HG03558 (cell line): ENCODE results near the gene TRABD2A.

Experiments
- ATAC-seq: cut with Tn5 transposase; IDR thresholded peaks from one replicate; pipeline ENCODE4 v1.9.1; 2021; ENCODE audit warnings: moderate number of reproducible peaks; ENCODE audit not compliant: unreplicated experiment; ENCODE audit errors: extremely low read depth

TRABD2A gene

DNA sequence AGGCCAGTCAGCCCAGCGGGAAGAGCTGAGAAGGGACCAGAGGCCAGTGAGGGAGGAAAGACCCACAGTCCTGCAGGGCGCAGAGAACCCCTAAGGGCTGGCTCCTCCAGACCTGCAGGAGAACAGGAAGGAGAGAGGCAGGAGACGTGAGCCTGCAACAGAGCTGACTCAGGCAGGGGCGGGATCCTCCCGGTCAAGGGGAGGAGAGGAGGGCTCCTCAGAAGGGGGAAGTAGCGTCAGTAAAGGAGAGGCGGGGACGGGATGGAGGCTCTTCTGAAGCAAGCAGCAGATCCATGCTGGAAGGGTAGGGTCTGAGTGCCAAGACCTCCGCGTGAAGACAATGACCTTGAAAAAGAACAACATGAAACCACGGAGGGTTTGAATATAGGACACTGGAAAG, 50.8 kb downstream of the TRABD2A start:
- no peak for ATAC-seq

- no peak for ATAC-seq
Observed at GRCh38 chr2:84829693-84830092, 51.2 kb downstream of the TRABD2A start.

DNA sequence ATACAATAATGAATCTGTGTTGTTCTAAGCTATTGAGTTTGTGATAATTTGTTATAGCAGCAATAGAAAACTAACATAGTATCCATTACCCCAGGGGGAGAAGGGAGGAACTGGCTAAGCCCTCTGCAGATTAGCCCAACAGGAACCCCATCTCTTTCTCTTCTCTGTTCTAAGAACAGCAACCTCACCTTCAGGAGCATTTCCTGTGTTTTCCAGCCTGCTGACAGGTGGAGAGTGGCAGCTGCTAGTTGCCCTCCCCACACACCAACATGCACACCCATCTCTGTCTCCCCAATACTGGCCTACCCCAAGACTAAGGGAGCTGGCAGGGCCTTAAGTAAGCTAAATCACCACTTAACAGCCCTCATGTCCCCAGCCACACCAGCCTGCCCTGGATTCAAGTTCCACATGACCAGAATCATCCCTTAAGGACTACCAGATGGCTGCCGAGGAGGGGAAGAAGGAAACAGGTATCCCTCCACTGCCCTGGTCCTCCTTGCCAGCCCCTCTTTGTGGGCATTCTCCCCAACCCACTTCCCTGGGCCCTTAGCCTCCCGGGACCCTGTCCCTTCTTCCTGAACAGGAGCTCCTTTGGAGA, 52.8 kb downstream of the TRABD2A start:
- ATAC-seq = no peak

GRCh38 chr2:84823788-84824187, 57.1 kb downstream of the TRABD2A start:
- ATAC-seq = no peak

GRCh38 chr2:84823229-84823628, 57.7 kb downstream of the TRABD2A start:
- no peak for ATAC-seq

GRCh38 chr2:84821806-84822205, 59.1 kb downstream of the TRABD2A start:
- ATAC-seq = no peak

- ATAC-seq = peak; percentile 92
Observed at GRCh38 chr2:84817239-84817655, 63.6 kb downstream of the TRABD2A start.

DNA sequence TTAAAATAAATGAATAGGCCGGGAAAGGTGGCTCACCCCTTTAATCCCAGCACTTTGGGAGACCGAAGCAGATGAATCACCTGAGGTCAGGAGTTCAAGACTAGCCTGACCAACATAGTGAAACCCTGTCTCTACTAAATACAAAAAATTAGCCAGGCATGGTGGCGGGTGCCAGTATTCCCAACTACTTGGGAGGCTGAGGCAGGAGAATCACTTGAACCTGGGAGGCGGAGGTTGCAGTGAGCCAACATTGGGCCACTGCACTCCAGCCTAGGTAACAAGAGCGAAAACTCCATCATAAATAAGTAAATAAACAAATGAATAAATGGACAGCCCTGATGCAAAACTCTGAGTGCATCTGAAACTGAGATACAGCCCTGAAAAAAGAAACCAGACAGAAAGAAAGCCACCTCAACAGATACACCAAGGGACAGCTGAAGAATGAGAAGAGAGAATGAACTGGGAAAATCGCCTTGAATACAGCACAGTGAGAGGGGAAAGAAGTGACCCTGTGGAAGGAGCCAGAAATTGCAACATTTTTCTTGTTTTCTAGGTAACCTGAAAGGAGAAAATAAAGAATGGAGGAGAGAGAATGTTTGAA, 64.4 kb downstream of the TRABD2A start:
- peak; percentile 58 for ATAC-seq

GRCh38 chr2:84815146-84815545, 65.7 kb downstream of the TRABD2A start:
- no peak for ATAC-seq

GRCh38 chr2:84811839-84812431, 68.9 kb downstream of the TRABD2A start:
- no peak for ATAC-seq

- ATAC-seq = no peak
Observed at GRCh38 chr2:84808279-84808678, 72.6 kb downstream of the TRABD2A start.

DNA sequence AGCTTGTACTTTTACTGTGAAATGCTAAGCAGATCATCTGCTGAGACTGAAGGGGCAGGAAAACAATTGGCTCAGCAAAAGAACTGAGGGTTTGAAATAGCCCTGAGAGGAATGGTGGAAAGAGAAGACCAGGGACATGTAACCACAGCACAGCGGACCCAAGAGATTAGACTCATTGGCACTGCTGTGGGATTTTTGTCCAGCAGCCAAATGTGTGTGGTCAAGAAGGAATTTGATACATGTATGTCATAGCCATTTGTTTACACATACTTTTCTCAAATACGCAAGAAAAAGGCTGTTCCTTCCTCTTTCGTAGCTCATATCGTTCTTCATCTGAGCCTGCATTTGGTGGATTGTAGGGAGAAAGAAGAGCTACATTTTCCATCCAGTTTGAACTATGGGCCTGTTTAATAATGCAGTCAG, 73.8 kb downstream of the TRABD2A start:
- no peak for ATAC-seq

GRCh38 chr2:84805250-84805958, 75.5 kb downstream of the TRABD2A start:
- no peak for ATAC-seq

- ATAC-seq = no peak
Observed at GRCh38 chr2:84801811-84802210, 79.1 kb downstream of the TRABD2A start.

DNA sequence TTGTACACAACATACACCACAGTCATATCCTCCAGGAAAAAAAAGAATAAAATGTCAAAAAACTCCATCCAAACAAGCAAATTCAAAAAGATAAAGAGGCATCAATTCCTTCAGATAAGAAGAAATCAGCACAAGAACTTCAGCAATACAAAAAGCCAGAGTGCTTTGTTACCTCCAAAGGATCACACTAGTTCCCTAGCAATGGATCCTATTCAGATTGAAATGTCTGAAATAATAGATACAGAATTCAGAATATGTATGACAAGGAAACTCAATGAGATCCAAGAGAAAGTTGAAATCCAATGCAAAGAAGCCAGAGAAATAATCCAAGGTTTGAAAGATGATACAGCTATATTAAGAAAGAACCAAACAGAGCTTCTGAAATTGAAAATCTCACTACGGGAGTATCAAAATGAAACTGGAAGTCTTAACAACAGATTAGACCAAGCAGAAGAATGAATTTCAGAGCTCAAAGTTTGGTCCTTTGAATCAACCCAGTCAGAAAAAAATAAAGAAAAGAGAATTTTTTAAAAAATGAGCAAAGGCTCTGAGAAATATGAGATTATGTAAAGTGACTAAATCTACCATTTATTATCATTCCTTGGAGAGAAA, 80.6 kb downstream of the TRABD2A start:
- ATAC-seq = peak; percentile 86

GRCh38 chr2:84799772-84800171, 81.1 kb downstream of the TRABD2A start:
- peak; percentile 19 for ATAC-seq

DNA sequence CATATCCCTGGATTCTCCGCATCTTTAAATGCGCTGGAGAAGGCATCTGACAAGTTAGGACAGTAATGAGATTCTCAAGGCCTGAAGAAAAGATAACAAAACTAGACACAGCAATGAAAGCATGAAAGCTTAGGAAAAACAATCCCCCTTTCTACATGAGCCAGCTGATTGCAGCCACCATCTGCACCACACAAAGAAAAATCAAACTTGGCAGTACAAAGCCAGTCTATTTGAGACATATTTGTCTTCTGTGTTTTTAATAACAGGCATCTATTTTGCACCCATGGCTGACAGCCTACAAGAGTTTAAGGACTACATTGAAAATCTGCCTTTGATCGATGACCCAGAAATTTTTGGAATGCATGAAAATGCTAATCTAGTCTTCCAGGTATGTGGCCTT, 83.6 kb downstream of the TRABD2A start:
- ATAC-seq = no peak

- ATAC-seq = no peak
Observed at GRCh38 chr2:84796798-84797197, 84.1 kb downstream of the TRABD2A start.

DNA sequence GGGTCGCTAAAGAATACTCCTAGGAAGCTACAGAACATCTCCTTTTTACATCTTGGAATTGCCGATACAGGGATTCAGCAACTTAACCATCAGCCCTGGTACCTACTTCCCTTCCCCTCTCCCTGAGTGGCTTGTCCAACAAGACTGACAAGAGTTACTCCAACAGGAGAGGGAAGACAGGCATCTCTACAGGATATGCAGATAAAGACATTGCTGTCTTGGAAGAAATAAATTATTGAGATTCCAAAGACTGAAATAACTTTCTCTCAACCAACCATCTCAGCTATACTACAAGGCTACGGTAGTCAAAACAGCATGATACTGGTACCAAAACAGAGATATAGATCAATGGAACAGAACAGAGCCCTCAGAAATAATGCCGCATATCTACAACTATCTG, 87.2 kb downstream of the TRABD2A start:
- no peak for ATAC-seq

DNA sequence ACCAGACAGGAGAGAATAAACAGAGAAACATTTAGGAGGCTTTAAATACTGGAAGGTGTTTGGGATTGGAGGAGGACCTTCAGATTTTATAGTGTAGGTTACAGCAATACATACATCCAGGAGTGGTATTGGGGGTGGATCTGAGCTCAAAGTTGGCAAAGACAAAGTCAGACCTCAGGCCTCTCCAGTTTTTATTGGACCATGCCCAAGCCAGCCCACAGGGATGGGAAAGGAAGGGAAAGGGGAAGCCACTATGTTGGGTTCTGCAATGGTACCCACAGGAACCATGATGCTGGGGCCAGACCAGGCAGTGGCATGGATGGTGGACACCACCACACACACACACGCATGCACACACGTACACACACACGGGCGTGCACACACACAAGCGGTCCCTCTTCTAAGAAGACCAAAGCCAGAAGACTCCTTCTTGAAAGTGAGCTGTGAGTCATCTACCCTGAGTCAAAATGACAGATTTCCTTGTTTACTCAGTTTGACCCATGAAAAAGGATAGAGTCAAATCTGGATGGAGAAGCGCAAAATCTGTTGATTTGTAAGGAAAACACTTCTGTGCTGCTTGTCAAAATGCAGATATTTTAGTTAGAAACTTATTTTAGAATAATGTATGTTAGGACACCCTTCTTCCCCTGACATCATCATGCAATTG, 87.9 kb downstream of the TRABD2A start:
- no peak for ATAC-seq
